G401.6 (cell line): ENCODE results near the gene SCYGR3.
"Not testable (repeated sequence)": the region's sequence is repeated elsewhere in the genome, so short reads cannot be mapped to it uniquely, and the experiment has no call there.

Experiments used
- FAIRE-seq: peaks from 2 replicates; lab custom pipeline; 2012; peaks lifted over from hg19 to GRCh38; lab: Jason Lieb, UNC

The SCYGR3 gene

GRCh38 chr2:227613272-227613660 lies 1.4 kb downstream of the SCYGR3 start:
- FAIRE-seq: no peak

DNA sequence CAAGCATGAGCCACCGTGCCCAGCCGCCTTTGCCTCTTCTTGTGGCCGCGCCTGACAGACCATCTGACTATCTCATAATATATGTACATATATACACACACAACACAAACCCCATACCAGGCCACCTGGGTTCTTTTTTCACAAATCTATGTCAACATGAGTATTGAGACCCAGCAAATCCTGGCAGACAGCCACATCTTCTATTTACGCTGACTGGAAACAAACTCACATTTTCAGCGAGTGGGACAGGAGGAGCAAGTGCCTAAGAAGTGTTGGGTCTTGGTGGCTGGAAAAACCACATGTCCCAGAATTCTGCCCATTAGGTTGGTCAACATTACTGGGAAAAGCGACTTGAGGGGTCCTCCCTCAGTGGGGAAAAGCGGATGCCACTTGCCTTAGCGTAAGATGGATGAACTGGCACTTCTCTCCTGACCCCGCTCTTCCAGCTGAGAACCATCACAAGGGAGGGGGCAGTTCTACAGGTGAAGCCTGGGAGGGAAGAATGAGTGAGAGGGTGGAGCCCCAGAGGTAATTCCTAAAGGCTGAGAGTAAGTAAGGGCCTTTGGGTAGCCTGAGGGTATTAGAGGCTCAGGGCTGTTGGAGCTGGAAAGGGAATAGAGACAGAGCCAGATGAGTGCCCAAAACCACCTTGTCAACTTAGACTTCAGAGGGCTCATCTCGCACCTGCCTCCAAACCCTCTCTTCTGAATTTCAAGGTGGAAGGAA lies 1.9 kb downstream of the SCYGR3 start:
- no peak for FAIRE-seq

DNA sequence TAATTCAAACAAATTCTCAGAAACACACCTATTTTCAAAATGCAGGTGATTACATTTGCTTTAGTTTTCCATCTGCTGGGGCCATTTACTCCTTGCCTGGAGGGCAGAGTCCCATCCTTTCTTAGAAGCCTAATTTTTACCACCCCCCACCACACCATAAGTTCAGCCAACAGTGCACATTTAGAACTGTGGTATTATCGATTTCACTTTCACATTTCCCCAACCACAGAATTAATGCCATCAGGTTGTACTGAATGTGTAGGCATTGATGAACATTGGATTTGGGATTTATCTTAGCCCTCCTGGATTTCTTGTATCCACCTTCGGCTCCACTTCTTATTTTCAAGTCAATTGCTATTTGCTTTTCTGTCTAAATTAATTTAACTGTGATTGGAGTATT lies 4.5 kb downstream of the SCYGR3 start:
- FAIRE-seq: no peak

- FAIRE-seq: no peak
Measured at GRCh38 chr2:227608561-227609338, 5.9 kb downstream of the SCYGR3 start.

DNA sequence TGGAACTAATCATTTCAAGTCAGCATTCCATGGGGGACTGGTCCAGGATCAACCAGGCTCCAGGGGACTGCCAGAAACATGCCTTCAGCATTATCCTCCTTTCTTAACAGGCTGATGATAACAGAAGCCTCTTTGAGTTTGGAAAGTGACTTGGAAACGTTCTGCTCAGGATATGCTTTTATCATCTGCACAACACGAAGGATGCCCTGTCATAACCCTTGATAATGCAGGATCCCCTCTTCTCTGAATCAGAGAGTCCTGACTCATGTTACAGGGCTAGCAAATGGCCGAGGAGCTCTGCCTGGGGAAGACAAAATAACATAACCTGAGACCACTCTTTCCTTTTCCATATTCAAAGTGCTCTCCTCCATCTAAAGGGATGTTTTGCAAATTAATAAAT lies 6.7 kb downstream of the SCYGR3 start:
- no peak for FAIRE-seq

- FAIRE-seq: no peak
Measured at GRCh38 chr2:227606476-227606875, 8.2 kb downstream of the SCYGR3 start.

DNA sequence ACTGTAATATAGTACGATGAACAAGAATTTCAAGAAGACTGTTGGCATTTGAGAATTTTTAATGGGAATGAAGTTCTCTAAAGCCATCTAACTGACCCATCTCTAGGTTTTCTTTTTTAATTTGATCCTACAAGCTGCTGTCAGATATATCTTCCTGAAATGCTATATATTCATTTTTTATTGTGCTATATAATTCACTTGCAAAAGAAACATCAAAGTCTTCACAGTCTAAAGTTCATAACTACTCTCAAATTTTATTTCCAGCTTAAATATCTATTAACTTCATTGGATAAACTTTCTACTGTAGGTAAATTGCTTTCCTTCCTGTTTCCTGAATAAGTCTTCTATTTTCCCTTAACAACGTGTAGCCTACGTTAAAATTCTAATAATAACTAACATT lies 12.3 kb downstream of the SCYGR3 start:
- FAIRE-seq: no peak

- FAIRE-seq: not testable (repeated sequence)
Measured at GRCh38 chr2:227598835-227599503, 15.7 kb downstream of the SCYGR3 start, which contains the start of gene SCYGR2. Gene SCYGR2, plus strand, starts transcription at chr2:227598893. Its CDS starts 0 bp downstream, at chr2:227598893.

GRCh38 chr2:227597998-227598397 lies 16.6 kb downstream of the SCYGR3 start:
- FAIRE-seq: no peak

GRCh38 chr2:227597036-227597435 lies 17.6 kb downstream of the SCYGR3 start:
- FAIRE-seq: no peak

DNA sequence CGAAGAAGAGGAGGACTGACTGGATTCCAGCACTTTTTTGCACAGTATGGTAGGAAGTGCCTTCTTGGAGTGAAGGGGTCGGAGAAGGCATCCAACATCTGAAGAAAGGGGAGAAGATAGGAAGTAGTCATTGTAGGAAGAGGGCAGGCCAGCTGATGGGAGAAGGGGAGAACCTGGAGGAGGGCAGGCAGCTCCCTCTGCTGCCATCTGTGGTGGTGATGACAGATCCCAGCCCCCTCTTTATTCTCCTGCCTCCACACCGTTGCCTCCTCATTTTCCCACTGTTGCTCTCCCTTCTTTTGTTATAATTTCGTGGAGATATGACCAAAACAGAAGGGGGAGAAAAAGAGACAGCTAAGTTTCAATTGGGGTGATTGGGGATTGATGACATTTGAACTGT lies 18.8 kb downstream of the SCYGR3 start:
- FAIRE-seq: no peak

DNA sequence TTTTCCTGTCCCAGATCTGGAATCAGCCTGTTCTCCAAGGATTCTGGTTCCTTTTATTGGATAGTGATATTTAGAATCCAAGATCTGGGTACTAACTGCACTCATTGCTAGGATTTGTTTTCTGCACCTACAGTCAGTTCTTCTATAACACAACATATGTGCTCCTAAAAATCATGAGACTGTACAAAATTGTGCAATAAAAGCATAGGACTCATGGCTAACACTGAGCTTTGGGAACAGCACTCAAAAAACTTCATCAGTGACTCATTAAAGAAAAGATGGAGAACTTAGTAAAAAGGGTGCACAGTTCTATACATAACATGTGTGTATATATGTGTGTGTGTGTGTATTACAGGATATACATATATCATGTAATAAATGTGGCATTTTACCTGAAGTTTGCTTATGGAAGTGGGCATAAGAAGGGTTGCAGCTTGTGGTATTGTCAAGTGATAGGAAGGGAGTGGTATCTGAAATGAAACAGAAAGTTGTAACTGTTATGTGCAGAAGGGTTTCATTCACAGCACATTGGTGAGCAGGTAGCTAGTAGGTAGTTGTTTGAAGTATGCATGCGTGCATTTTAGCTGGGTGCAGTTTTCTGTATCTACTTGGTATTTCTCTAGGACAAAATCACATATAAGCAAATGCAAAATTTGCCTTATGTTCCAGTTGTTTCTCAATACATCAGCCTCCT lies 21.8 kb downstream of the SCYGR3 start:
- no peak for FAIRE-seq

DNA sequence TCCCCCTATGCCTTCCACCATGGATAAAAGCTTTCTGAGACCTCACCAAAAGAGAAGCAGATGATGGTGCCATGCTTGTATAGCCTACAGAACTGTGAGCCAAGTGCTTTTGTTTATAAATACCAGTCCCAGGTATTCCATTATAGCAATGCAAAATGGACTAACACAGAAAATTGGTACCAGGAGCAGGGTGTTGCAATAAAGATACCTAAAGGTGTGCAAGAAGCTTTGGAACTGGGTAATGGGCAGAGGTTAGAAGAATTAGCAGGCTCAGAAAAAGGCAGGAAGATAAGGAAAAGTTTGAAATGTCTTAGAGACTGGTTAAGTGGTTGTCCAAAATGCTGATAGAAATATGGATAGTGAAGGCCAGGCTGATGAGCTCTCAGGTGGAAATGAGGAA lies 32.3 kb downstream of the SCYGR3 start:
- FAIRE-seq: no peak

DNA sequence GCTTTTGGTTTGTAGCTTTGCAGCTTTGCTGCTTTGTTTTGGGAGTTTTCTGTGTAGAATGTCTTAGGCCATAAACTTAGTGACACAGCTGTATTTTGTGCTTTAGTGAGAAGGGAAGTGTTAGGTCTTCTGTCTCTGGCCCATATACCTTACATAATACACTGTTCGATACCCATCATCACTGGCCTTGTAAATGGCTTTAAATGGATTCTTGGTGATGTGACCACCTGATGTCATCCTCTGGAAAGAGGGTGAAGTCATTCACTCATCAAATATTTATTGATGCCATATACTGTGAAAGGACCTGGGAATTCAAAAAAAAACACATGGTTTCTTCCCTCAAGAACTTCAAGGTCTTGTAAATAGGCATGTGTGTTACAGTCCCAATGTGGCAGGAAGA lies 34.8 kb downstream of the SCYGR3 start:
- FAIRE-seq: no peak

DNA sequence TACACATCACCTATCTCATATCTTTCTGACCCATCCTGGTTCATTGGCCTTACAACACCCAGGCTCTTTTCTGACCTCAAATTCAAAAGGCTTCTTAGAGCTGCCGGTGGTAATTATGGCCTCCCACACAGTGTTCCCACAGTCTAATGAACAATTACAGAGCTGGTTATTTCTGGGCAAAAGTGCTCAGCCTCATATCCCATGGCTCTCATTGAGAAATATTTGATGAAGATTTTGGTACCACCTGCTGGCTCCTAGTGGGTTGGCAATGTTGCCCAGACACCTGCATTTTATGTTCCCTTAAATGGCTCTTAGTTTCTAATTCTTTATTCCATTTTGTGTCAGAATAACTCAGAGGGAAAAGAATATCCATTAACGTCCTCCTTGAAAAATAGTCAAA lies 36.0 kb downstream of the SCYGR3 start:
- FAIRE-seq: no peak

- FAIRE-seq: no peak
Measured at GRCh38 chr2:227577555-227577954, 37.1 kb downstream of the SCYGR3 start.

- FAIRE-seq: no peak
Measured at GRCh38 chr2:227576812-227577211, 37.8 kb downstream of the SCYGR3 start.

- FAIRE-seq: peak; percentile 6
Measured at GRCh38 chr2:227576110-227576509, 38.5 kb downstream of the SCYGR3 start.

DNA sequence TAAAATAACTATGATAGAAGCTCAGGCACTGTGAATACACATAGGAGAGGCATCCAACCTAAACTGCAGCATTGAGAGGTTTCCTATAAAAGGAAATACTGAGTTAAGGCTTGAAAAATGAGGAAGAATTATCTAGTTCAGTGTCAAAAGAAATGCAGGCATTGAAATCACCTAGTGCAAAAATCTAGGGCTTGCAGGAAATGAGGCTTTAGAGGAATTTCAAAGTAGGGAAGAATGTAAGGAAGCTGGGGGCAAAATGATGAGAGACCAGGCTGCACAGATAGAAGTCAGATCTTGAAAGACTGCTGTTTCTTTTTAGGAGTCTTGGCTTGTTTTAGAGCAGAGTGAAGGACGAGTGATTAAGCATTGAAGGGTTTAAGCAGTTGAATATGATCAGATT lies 44.0 kb downstream of the SCYGR3 start:
- FAIRE-seq: no peak

DNA sequence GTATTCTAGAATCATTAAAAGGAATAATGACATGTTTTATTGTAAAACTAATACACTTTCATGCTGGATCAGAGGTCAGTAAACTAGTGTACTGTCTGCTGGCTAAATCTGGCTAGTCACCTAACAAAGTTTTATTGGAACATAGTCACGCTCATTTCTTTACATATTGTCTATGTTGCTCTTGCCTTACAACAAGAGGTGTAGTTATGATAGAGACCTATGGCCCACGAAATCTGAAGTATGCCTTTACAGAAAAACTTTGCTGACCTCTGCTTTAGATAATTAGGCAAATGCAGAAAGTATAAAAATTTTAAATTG lies 45.8 kb downstream of the SCYGR3 start:
- no peak for FAIRE-seq

DNA sequence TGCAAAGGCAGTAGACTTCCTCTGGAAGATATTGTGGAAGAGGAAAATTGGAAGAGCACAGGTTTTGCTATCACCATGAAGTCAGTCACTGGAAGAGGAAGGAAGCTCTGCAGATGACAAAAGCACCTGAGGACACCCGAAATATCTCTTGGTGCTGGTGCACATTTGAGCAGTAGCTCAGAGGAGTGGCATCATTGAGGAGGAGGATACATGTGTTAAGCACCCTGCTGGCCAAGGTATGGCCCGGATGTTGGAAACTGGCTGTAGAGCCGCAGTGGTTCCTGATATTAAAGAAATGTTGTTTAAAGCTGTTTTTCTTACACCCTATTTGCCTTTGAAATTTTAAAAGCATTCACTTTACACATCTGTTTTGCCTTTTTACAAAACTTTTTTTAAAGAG lies 48.6 kb downstream of the SCYGR3 start:
- FAIRE-seq: no peak

- FAIRE-seq: no peak
Measured at GRCh38 chr2:227565080-227565479, 49.6 kb downstream of the SCYGR3 start.
